Cortex of kidney (tissue), 1 donor: Measurements from ENCODE around the gene SLC44A1.

Source experiments
- DNase-seq: peaks from one replicate; lab custom pipeline; 2025; lab: John Stamatoyannopoulos, UW

The SLC44A1 gene

DNA sequence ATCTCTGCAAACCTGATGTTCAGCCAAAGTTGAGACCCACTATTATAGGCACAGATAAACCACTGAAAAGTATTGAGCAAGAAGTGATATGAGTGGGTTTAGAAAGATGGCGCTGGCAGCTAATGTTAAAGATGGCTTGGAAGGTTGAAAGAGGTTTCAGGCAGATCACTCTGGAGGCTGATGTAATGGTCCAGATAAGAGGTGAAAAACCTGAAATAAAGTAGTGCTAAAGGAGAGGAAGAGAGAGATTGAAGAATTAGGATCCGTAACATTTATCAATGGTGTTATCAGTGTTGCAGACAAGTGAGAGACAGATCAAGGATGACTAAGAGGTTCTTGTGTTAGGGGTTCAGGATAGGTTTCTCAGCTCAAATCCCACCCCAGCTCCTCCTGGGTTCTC lies 58.3 kb downstream of the SLC44A1 start:
- DNase-seq, result no peak

DNA sequence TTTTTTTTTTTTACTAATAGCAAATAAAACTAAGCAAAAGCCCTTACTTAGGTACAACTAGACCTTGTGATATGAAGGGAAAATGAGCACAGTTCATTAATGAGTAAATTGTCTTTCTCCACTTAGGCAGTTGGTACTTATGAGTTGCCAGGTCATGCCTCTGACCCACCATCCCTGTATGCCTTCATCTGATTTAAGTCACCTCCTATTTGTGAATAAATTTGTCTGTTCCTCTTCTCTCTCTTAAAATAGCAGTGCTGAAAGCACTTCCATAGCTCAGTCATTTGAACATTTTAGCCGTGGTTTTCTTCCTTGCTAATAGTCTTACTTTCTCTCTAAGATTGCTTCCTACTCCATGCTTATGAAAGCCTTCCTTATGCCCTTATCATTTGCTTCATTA lies 61.4 kb downstream of the SLC44A1 start:
- DNase-seq, result no peak

DNA sequence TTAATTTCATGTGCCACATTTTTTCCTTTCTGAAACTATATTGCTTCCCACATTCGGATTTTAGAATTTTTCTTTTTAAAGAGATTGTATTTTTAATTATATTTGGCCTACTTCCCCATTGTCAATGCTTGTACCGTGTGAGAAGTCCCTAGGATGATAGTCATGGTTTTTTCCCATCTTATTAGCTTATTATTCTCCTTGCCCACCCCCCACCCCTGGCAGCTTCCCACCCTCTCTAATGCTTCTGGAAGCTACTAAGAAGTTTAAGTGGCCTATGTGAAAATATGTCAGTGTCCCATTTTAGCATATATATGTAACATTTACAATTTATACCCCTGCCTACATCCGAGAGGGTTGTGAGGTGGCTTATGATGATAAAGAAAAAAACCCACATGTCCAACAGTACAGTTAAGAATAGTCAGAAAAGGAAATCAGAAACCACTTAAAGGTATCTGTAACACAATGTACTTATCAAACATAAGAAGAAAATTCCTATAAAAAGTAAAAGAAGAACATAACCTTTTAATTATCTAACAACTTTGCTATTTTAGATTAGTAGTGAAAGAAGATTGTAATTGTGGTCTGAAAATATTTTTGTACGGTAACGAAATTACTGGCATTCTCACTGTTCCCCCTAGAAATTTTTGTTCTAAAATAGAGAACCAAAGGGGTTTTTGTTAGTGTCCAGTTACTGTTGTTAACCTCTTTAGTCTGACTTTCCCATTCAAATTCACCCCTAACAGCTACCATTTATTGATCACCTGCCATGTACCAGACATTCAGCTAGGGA lies 62.1 kb downstream of the SLC44A1 start:
- no peak for DNase-seq

DNA sequence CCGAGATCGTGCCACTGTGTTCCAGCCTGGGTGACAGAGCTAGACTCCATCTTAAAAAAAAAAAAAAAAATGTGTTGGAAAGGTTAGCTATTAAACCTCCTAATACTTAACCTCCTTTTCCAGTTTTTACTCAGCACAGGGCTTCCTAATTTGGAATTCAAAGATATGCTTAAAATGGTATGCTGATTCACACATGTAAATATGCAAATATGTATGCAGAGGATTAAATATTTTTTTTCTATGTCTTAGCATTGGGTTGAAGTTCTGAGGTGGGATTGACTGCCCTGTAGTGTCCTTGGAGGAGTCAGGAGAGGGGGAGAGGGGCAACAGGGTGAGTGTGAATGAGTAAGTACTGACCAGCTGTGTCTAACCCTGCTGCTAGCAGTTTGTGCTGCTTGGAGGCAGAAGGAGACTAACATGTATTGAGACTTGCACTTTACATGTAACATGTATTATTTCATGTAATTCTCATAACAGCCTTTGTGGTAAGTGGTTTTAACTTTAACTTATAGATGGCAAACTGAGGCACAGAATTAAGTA lies 63.2 kb downstream of the SLC44A1 start:
- DNase-seq, result no peak

DNA sequence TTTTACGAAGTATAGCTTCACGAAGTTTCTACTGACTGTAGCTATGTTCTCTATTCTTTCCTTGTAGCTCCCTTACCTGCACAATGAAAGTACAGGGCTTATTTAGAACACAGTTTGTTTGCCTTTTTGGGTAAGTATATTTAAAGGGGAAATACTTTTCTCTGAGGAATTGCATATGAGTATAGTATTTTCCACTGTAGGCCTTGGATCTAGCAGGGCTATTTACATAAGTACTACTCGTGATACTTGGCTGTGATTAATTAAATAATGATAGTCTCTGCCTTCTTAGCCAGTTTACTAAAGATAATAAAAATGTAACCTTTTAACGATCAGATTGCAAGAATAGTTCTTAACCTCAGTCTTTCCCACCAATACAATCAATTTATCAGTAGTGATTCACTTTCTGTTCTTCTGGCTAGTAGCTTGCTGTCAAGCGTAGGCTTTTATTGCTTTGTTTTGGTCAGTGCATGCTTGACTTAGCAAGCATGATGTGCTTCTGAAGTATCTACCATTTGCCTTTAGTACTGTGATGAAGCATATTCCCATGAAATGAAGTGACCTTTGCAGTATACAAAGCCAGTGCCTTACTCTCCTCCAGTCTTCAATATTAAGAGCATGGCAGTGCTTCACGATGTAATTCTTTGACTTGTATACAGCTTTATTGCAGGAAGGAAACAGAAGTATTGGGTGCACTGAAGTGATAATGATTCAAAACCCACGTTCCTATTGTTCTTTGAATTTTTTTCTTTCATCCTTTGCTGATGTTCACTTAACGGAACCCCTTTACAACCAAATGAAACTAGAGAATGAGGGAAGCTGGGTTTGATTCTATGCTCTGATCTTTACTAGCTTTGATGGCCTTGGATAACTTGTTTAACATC lies 64.2 kb downstream of the SLC44A1 start:
- DNase-seq, result no peak

DNA sequence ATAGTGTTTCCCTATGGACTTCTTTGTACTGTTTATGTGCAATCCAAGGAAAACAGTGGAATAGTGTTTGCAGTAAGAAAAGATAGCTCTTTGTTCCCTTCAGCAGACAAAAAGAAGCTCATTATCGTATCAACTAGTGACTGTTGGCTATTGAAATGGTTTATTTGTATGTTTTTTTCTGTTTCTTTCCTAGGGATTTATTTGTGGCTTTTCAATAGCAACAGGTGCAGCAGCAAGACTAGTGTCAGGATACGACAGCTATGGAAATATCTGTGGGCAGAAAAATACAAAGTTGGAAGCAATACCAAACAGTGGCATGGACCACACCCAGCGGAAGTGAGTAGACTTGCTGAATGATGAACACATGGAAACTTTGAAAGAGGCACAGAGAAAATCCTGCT lies 65.1 kb downstream of the SLC44A1 start:
- DNase-seq, result no peak

DNA sequence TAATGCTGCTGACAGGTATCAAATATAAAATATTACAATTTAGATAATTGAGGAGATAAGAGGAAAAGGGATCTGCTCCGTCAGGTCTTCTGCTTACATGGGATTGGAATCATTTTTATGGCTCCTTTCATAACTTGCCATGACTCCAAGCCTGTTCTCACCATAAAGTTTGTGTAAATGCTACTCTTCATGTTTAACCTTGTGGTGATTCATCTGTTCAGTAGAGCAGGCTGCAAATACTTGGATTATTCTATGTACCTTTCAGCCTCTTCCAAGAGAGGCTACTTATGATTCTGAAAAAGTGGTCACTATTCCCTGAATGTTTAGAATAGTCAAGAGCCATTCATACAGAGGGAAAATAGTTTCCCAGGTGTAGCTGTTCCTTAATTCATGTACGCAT lies 66.9 kb downstream of the SLC44A1 start:
- DNase-seq, result no peak

DNA sequence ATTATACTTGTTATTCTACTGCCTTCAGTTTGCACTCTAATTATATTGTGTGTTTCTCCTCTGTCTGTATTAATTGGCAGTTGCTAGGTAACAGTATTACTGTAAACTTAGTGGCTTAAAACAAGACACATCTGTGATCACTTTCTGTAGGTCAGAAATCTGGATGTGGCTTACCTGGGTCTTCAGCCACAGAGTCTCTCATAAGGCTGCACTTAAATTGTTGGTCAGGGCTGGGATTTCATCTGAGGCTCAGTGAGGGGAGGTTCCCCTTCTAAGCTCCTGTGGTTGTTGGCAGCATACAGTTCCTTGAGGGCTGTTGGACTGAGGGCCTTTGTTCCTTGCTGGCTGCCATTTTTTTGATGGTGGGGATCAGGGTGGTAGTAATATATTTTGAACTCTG lies 68.8 kb downstream of the SLC44A1 start:
- no peak for DNase-seq

DNA sequence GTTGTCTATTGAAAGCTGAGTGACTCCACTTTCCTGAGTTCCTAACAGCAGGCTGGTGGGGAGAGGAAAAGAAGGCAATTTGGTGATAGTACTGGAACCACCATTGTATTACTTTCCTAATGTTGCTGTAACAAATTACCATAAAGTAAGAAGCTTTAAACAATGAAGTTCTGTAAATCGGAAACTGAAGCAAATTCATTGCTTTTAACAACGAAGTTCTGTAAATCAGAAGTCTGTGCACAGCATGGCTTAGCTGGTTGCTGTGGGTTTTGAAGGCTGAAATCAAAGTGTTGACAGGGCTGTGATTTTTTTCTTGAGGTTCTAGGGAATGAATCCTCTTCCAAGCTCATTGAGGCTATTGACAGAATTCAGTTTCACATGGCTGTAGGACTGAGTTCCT lies 72.3 kb downstream of the SLC44A1 start:
- DNase-seq, result no peak

DNA sequence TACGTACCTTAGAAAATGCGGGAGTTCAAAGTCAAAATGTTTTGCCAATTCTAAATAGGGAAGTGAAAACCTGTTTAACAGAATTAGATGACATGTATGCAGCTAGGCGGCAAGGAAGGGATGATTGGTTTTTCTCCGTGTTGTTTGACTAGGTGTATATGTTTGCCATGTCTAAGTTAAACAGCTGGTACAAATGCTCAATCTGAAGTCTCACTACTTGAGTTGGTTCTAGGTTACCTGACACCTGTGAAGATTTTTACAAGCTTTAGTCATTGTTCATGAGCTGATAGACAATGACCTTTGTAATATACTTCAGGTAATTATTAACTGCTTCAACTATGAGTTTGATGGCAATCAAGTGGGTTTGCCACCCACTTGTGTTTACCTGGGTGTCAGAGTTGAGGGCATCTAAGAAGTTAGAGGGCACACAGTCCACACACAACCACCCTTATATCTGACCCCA lies 74.3 kb downstream of the SLC44A1 start:
- no peak for DNase-seq

DNA sequence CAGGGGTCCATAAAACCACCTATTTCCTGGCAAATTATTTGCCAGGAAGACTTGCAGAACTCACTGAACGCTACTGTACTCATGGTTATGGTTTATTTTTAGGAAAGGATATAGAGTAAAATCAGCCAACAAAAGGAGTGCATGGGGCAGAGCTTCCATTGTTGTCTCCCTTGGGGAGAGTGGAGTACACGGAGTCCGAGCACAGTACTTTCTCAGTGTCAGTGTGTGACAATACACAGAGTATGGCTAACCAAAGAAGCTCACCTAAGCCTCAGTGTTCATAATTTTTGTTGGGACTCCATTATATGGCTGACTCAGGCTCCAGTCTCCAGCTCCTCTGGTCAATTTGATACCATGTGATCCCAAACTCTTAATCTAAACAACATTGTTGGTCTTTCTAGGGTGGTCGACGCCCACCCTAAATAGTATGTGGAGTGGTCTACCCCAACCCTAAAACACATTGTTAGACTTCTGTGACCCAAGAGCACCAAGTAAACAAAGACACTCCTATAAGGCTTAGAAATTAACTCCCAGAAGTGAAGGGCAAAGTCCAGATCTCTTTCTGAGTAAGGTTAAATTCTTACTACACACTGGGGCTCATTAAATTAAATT lies 74.9 kb downstream of the SLC44A1 start:
- DNase-seq, result no peak

DNA sequence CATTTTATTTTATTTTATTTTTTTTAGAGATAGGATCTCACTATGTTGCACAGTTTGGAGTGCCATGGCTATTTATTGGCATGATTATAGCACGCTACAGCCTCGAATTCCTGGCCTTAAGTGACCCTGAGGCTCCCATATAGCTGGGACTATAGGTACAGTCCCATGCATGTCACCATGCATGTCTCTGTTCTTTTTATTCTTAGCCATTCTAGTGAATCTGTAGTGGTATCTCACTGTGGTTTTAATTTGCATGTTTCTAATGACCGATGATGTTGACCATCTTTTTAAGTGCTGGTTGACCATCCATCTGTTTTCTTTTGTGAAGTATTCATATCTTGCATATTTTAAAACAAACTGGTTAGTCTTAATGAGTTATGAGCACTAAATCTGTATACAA lies 76.1 kb downstream of the SLC44A1 start:
- no peak for DNase-seq

DNA sequence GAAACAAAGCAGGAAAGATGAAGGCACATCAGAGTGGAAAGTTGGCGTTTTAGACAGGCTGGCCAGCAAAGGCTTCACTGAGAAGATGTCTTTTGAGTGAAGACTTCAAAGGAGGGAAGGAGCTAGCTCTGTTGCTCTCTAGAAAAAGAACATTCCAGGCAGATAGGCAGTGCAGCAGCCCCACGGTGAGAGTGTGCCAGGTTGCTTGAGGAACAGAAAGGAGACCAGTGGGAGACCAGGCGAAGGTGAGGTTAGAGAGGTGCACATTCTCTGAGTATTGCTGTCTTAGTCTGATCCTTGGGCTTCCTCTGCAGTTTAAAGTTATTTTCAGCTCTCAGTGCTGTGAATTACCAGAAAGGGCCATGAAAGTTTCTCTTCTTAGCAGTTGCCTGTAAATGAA lies 83.8 kb downstream of the SLC44A1 start:
- no peak for DNase-seq

DNA sequence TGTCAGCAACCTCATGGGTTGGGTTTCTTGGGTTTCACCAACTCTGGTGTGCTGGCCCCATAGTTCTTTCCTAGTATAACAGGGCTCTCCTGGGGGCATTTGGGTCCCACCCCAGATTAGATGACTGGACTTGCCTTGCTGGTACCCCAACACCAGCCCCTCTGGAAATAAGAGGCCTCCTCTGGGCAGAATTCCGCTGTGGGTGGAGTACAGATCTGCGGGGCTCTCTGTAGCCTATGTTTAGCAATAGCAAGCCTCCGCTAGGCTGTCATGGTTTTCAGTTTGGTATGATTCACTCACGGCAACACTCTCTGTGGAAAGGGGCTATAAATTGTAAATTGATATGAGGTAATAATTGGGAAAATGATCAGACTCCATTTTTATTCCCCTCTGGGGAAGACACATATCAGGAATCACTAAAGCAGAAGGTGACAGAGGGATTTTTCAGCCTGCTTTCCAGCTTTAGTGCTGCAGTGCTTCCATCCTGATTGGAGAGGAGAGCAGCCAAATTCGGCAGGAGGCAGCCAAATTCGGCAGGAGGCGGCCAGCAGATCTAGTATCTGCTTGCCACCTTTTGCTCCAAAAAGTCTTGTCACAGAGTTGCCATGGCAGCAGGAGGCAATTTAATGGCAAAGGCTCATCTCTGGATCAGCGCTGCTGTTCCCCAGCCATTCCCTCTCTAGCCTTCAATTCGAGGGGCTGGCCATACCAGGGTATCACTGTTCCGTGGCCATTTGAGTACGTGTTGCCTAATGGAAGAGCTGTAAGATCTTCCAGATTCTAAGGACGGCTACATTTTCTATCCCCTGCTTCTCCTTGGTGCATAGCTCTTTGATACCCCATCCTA lies 84.6 kb downstream of the SLC44A1 start:
- DNase-seq, result no peak

DNA sequence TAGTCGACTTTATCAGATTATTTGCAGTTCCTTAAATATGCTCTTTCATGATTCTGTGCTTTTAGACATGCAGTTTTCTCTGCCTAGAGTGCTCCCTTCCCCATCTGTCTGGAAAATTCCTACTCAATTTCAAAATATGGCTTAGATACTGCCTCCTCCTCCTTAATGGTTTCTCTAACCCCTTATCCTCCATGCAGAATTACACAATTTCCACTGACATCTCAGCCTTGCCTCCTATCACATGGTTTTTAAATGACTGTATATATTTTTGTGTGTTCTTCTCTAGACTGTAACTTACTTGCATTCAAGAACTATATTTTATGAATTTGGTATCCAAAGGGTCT lies 85.2 kb downstream of the SLC44A1 start:
- DNase-seq, result no peak

DNA sequence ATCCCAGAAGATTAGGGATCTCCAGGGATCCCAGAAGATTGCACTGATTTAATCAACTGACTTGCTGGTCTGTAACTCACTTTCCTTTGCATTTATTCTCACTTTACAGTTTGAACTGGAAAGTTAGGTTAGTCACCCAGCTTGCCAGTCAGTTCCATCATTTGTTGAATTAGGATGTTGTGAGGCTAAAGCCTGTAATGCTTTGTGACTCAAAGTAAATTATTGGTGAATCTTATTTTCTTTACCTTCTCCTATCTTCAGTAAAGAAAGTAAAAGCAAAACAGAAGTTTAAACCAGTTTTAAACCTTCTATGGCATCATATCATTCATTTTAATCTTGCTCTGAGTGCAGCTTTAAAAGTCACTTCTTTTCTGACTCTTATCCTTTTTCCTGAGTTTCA lies 85.8 kb downstream of the SLC44A1 start:
- DNase-seq, result no peak

DNA sequence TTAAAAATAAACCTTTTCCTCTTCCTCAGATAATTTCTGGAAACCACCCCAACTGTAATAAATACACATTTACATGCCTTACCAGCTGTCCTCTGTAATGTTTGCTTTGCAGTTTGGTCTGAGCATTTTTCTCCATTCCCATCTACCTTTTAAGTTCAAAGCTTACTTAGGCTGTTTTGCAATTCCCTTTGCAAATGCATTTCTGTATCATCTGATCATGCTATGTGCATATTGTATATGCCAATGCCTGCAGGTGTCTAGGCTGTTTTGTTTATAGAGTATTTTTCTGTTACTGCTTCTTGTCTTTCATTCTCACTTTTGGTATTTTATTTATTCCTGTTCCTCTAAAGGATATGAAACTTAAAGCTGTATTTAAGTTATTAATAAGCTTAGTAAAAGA lies 86.3 kb downstream of the SLC44A1 start:
- DNase-seq, result no peak

DNA sequence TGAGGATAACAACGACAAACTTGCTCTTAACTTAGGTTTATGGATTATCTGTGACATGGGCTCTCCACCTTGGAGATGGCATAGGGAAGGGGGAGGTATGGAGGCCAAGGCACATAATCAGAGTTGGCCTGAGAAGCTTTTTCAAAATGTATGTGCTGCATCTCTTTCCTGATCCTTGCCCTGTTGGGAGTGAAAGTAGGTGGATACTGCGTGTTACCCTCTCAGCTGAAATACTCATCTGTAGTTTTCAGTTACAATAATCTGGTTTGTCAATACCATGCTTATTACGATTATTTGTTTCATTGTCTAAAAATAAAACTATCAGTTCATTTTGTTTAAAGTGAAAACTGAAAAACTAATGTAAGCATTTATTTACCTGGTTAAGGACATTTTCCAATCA lies 86.7 kb downstream of the SLC44A1 start:
- no peak for DNase-seq

DNA sequence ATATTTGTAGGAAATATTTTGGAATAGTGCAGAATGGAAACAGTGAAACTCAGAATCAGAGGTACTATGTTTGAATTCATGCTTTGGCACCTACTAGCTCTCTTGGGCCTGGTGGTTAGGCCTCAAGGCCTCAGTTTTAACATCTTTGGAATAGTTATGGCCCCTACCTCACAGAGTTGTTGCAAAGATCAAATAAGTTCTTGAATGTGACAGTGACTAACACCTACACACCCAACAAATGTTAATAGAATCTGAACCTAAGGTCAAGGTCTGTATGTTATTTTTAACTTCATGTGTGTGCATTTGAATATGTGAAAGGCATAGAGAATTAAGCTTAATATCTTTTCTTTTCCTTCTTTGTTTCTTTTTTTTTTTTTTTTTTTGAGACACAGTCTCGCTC lies 87.3 kb downstream of the SLC44A1 start:
- no peak for DNase-seq

DNA sequence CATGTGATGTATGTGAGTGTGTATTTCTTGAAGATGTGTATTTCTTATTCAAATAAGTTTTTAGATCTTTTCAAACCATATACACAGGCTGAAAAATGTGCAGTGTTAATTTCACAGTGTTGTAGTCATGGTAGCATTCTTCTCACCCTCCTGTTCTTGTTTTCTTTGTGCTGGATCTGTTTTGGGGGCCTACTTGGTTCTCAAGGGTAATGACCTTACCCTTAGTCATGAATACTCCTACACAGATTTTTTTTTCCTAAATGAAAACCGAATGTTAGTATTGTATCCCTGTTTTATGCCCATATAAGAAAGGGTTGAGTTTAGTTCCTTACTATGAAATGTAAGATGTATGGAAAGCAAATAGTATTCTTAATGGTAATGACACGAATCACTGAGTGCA lies 88.0 kb downstream of the SLC44A1 start:
- no peak for DNase-seq

DNA sequence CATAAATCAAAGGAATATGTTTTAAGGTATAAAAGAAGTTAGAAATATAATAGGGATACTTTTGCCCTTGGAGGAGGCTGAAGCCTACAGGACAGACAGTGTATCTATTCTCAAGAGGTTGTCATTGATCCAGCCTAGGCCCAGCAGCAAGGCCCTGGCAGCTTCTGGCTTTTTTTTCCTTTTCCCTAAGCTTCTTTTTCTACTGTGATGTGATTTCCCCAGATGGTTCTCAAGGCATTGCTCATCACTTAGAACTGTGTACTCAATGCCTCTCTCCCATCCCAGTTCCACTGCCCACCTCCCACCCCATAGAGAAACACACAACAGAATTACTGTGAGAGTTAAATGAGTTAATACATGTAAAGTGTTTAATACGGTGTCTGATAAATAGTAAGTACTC lies 88.6 kb downstream of the SLC44A1 start:
- no peak for DNase-seq

DNA sequence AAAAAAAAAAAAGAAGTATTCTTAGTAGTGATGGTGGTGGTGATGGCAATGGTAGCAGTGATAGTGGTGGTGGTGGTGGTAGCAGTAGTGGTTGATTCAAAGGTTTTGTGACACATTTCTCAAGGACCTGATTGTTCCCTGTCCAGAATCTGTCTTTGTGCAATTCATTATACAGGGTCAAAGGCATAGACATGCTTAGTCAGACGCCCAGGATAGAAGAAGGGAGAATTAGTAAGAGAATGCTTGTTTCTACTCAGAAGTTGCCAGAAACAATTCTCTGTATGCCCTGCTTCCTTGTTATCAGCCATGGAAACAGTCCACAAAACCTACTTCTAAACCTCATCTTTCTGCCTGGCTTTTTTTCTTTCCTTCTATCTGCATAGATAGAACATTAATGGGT lies 89.4 kb downstream of the SLC44A1 start:
- no peak for DNase-seq
